Neural progenitor cell (in vitro differentiated cells): ENCODE results near the gene DDX47. TPM values are rescaled to one million over a fixed set of nuclear protein-coding genes. Genes with fewer than 3 reads are reported as not detected.
"Not testable (repeated sequence)": the region's sequence is repeated elsewhere in the genome, so short reads cannot be mapped to it uniquely, and the experiment has no call there.

ENCODE experiments used
- DNase-seq: peaks from one replicate; pipeline ENCODE4 v3.0.0-alpha.2; 2016; ENCODE audit warnings: low spot score
- H2AFZ ChIP-seq: fragments of 200-600 bp; sonication (generic); replicated peaks from 2 replicates; pipeline ENCODE4 v1.6.1; 2016; ENCODE audit warnings: antibody characterized with exemption
- H3F3A ChIP-seq: fragments of 200-600 bp; sonication (generic); 2 replicates; pipeline ENCODE4 v1.6.1; 2016; ENCODE audit warnings: antibody characterized with exemption, low read depth
- H3K27ac ChIP-seq: fragments of 200-600 bp; sonication (generic); 2 replicates; pipeline ENCODE4 v1.5.1; 2016; ENCODE audit warnings: mild to moderate bottlenecking
- H3K27me3 ChIP-seq: fragments of 200-600 bp; sonication (generic); 2 replicates; pipeline ENCODE4 v1.6.1; 2016; ENCODE audit warnings: mild to moderate bottlenecking, moderate library complexity
- H3K36me3 ChIP-seq: fragments of 200-600 bp; sonication (generic); 2 replicates; pipeline ENCODE4 v1.5.1; 2016
- H3K4me1 ChIP-seq: fragments of 200-600 bp; sonication (generic); 2 replicates; pipeline ENCODE4 v1.6.1; 2016; ENCODE audit warnings: mixed run types
- H3K4me2 ChIP-seq: fragments of 200-600 bp; sonication (generic); 2 replicates; pipeline ENCODE4 v1.6.1; 2016
- H3K4me3 ChIP-seq: fragments of 200-600 bp; sonication (generic); 2 replicates; pipeline ENCODE4 v1.5.1; 2016
- H3K79me2 ChIP-seq: fragments of 200-600 bp; sonication (generic); 2 replicates; pipeline ENCODE4 v1.6.1; 2016; ENCODE audit warnings: low read depth
- H3K9ac ChIP-seq: fragments of 200-600 bp; sonication (generic); 2 replicates; pipeline ENCODE4 v1.6.1; 2016
- H3K9me3 ChIP-seq: fragments of 200-600 bp; sonication (generic); 2 replicates; pipeline ENCODE4 v1.5.1; 2016; ENCODE audit warnings: low read depth
- H4K20me1 ChIP-seq: fragments of 200-600 bp; sonication (generic); 2 replicates; pipeline ENCODE4 v1.6.1; 2016; ENCODE audit warnings: low read depth
- H3K27ac Mint-ChIP-seq: 3 replicates; pipeline ENCODE4 v1.8.0; 2021; ENCODE audit warnings: mixed read lengths
- H3K27me3 Mint-ChIP-seq: 2 replicates; pipeline ENCODE4 v1.8.0; 2022; ENCODE audit warnings: low read depth, mild to moderate bottlenecking, inconsistent platforms, moderate library complexity, mixed read lengths; ENCODE audit not compliant: insufficient read depth
- H3K36me3 Mint-ChIP-seq: 3 replicates; pipeline ENCODE4 v1.8.0; 2021; ENCODE audit warnings: mixed read lengths
- H3K4me1 Mint-ChIP-seq: 3 replicates; pipeline ENCODE4 v1.8.0; 2021; ENCODE audit warnings: mixed read lengths
- H3K4me3 Mint-ChIP-seq: 3 replicates; pipeline ENCODE4 v1.8.0; 2021; ENCODE audit warnings: mild to moderate bottlenecking, moderate library complexity, mixed read lengths
- H3K9me3 Mint-ChIP-seq: 3 replicates; pipeline ENCODE4 v1.8.0; 2020; ENCODE audit warnings: mixed read lengths
- EZH2 ChIP-seq: fragments of 200-600 bp; sonication (generic); IDR thresholded peaks from 2 replicates; pipeline ENCODE4 v1.6.1; 2017; ENCODE audit warnings: antibody characterized with exemption, mild to moderate bottlenecking, moderate library complexity
- EZH2phosphoT487 ChIP-seq: fragments of 200-600 bp; sonication (generic); IDR thresholded peaks from 2 replicates; pipeline ENCODE4 v1.6.1; 2017; ENCODE audit warnings: antibody characterized with exemption
- total RNA-seq: library from RNA; depleted of rRNA; stranded (reverse); fragments of >200 nt; gene quantifications from 2 replicates; pipeline ENCODE4 v1.2.3, GENCODE V29; 2015; ENCODE audit warnings: low replicate concordance
- TF ChIP-seq, protein P1 (sequence below): fragments of 200-600 bp; sonication (generic); IDR thresholded peaks from 2 replicates; pipeline ENCODE4 v1.5.1; 2017; ENCODE audit warnings: antibody characterized with exemption, mild to moderate bottlenecking

DDX47 gene
- total RNA-seq, 1 donor from 2014 or later, result 107 TPM

DNA sequence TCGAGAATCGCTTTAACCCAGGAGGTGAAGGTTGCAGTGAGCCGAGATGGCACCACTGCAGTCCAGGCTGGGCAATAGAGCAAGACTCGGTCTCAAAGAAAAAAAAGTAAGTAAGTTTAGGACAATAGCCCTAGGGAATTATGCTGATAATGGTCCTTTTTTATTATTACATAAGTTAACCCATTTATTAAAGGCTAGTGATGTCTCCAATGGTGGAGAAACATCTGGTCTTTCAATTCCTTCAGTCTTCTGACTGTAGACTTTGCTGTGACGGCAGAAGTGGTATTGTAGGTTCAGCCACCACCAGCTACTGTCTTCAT lies 27.4 kb downstream of the DDX47 start:
- peaks cover 3% of the 10 kb centered on the region for H3K4me1 Mint-ChIP-seq
- no peaks in the 10 kb centered on the region for H3K9me3 Mint-ChIP-seq
- TF ChIP-seq EZH2, result no peak
- TF ChIP-seq EZH2phosphoT487, result no peak
- TF ChIP-seq, protein P1, sequence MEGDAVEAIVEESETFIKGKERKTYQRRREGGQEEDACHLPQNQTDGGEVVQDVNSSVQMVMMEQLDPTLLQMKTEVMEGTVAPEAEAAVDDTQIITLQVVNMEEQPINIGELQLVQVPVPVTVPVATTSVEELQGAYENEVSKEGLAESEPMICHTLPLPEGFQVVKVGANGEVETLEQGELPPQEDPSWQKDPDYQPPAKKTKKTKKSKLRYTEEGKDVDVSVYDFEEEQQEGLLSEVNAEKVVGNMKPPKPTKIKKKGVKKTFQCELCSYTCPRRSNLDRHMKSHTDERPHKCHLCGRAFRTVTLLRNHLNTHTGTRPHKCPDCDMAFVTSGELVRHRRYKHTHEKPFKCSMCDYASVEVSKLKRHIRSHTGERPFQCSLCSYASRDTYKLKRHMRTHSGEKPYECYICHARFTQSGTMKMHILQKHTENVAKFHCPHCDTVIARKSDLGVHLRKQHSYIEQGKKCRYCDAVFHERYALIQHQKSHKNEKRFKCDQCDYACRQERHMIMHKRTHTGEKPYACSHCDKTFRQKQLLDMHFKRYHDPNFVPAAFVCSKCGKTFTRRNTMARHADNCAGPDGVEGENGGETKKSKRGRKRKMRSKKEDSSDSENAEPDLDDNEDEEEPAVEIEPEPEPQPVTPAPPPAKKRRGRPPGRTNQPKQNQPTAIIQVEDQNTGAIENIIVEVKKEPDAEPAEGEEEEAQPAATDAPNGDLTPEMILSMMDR, result no peak

GRCh38 chr12:12841428-12841827 lies 28.3 kb downstream of the DDX47 start:
- H4K20me1 ChIP-seq, H3K27me3 Mint-ChIP-seq, H3K9me3 Mint-ChIP-seq, H3K27ac Mint-ChIP-seq, DNase-seq, H3K4me2 ChIP-seq, H2AFZ ChIP-seq, H3K4me1 ChIP-seq, H3K9ac ChIP-seq, H3K9me3 ChIP-seq, H3K27ac ChIP-seq, H3K4me3 ChIP-seq, H3K4me3 Mint-ChIP-seq, H3K36me3 ChIP-seq, H3F3A ChIP-seq, H3K79me2 ChIP-seq, H3K36me3 Mint-ChIP-seq, H3K27me3 ChIP-seq, H3K4me1 Mint-ChIP-seq: not testable (repeated sequence)

More for the DNA sequence above, 27.4 kb downstream of the DDX47 start:
- Histone ChIP-seq H3K9me3 (no peaks in the 10 kb centered on the region), H3K27me3 (no peaks in the 10 kb centered on the region), H3K79me2 (no peaks in the 10 kb centered on the region), H3K27ac (no peak overlapping the region), H3K4me3 (no peak overlapping the region), H3K36me3 (no peaks in the 10 kb centered on the region), H4K20me1 (no peaks in the 10 kb centered on the region), H2AFZ (no peak overlapping the region), H3K4me2 (no peak overlapping the region), H3K9ac (no peak overlapping the region), H3F3A (peaks cover 4% of the 10 kb centered on the region), H3K4me1 (no peaks in the 10 kb centered on the region)
- Mint-ChIP-seq H3K27ac (no peak overlapping the region), H3K36me3 (peaks cover 6% of the 10 kb centered on the region), H3K4me3 (no peak overlapping the region), H3K27me3 (peaks cover 4% of the 10 kb centered on the region)
- no peak for DNase-seq

DNA sequence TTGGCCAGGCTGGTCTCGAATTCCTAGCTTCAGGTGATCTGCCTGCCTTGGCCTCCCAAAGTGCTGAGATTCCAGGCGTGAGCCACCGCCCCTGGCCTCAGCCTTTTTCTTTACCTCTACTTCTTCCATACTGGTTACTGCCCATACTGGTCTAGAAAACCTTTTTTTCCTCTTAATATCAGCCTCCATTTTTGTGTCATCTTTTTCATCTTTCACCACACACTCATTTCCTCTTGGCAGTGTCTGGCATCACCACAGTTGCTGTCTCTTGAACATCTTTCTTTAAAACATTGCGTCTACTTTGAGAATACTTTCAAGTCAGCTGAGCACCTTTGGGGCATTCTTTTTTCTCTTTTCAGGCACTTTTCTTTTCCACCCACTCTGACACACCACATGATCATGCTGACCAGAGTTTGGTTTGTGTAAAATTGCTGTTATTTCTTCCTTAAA lies 32.7 kb downstream of the DDX47 start:
- Histone ChIP-seq H3K36me3 (no peaks in the 10 kb centered on the region), H3K27ac (no peak overlapping the region), H3K27me3 (no peaks in the 10 kb centered on the region), H3K79me2 (no peaks in the 10 kb centered on the region), H3K4me3 (no peak overlapping the region), H3K9me3 (no peaks in the 10 kb centered on the region), H4K20me1 (no peaks in the 10 kb centered on the region), H3K4me2 (no peak overlapping the region), H3K9ac (no peak overlapping the region), H3K4me1 (no peaks in the 10 kb centered on the region), H2AFZ (no peak overlapping the region), H3F3A (no peaks in the 10 kb centered on the region)
- peaks cover 5% of the 10 kb centered on the region for H3K36me3 Mint-ChIP-seq
- DNase-seq, result no peak
- no peak overlapping the region for H3K4me3 Mint-ChIP-seq
- H3K27ac Mint-ChIP-seq, result no peak overlapping the region
- no peaks in the 10 kb centered on the region for H3K4me1 Mint-ChIP-seq
- H3K9me3 Mint-ChIP-seq, result peaks cover 3% of the 10 kb centered on the region
- H3K27me3 Mint-ChIP-seq, result peaks cover 2% of the 10 kb centered on the region
- TF ChIP-seq EZH2phosphoT487 (no peak), EZH2 (no peak)
- TF ChIP-seq, protein P1, result no peak

DNA sequence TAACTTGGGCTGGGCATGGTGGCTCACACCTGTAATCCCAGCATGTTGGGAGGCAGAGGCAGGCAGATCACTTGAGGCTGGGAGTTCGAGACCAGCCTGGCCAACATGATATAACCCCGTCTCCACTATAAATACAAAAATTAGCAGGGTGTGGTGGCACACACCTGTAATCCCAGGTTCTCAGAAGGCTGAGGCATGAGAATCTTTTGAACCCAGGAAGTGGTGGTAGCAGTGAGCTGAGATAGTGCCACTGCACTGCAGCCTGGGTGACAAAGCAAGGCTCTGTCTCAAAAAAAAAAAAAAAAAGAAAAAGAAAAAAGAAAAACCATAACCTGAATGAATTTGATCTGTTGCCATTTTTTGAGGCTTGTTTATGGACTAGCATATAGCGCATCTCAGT lies 33.6 kb downstream of the DDX47 start:
- H3K9me3 ChIP-seq, H3K4me3 Mint-ChIP-seq: not testable (repeated sequence)

More for the DNA sequence above, 33.6 kb downstream of the DDX47 start:
- not testable (repeated sequence) for H3K4me1 ChIP-seq, H3K36me3 Mint-ChIP-seq, H3K27me3 ChIP-seq, H4K20me1 ChIP-seq, H2AFZ ChIP-seq, H3K27me3 Mint-ChIP-seq, H3F3A ChIP-seq, H3K36me3 ChIP-seq, H3K9me3 Mint-ChIP-seq, H3K4me1 Mint-ChIP-seq, H3K27ac ChIP-seq, H3K79me2 ChIP-seq, H3K4me2 ChIP-seq, DNase-seq, H3K27ac Mint-ChIP-seq, H3K9ac ChIP-seq, H3K4me3 ChIP-seq
